Measurements from ENCODE around the gene CLSTN2. TPM values are rescaled to one million over a fixed set of nuclear protein-coding genes. Genes with fewer than 3 reads are reported as not detected.

CLSTN2 gene
- polyA plus RNA-seq, 4 donors, result under 0.01 to 1.2 (median 0.84) TPM; not detected in 1

- no peaks in the 10 kb centered on the region for H3K9me3 ChIP-seq (ENCODE audit: control insufficient read depth in 2 of 2, insufficient read depth in 1 of 2, low read depth in 1 of 2, low read length in 1 of 2)
- no peaks in the 10 kb centered on the region for H3K4me1 ChIP-seq (ENCODE audit: control insufficient read depth in 3 of 3, insufficient read depth in 2 of 3, low read depth in 1 of 3, low read length in 2 of 3)
- no peak overlapping the region for H3K4me3 ChIP-seq (ENCODE audit: low read depth in 1 of 3, low read length in 3 of 3)
- H3K27ac ChIP-seq (ENCODE audit: low read depth in 1 of 3, low read length in 2 of 3), result no peak overlapping the region
- no peaks in the 10 kb centered on the region for H3K36me3 ChIP-seq (ENCODE audit: control insufficient read depth in 3 of 3, insufficient read depth in 2 of 3, low read depth in 1 of 3, low read length in 3 of 3)
- FAIRE-seq (no peak), DNase-seq (no peak)
- H3K27me3 ChIP-seq (ENCODE audit: control insufficient read depth in 3 of 3, insufficient read depth in 3 of 3, low read length in 3 of 3), result no peaks in the 10 kb centered on the region
- 89 to 92% (median 90%) methylated on average over 4 of the region's 4 CpGs for WGBS, 3 donors
Measured at GRCh38 chr3:139978966-139979365, 44.0 kb downstream of the CLSTN2 start.

DNA sequence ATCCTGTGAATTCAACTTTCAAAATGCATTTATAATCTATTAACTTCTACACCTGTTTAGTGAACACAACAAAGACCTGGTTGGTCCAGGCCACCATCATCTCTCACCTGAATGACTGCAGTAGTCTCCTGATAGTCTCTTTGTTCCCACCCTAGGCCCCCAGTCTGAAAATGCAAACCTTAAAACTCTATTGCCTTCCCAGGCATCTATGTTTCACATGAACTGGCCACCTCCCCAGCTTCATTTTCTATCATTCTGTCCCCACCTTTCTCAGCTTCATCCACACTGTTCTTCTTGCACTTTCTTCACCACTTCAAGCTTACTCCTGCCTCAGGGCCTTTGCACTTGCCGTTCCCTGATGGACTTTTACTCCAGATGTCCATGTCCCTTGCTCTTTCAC, 45.0 kb downstream of the CLSTN2 start:
- no peaks in the 10 kb centered on the region for H3K4me1 ChIP-seq (ENCODE audit: control insufficient read depth in 3 of 3, insufficient read depth in 2 of 3, low read depth in 1 of 3, low read length in 2 of 3)
- no peak overlapping the region for H3K27ac ChIP-seq (ENCODE audit: low read depth in 1 of 3, low read length in 2 of 3)
- FAIRE-seq, result no peak
- no peak overlapping the region for H3K4me3 ChIP-seq (ENCODE audit: low read depth in 1 of 3, low read length in 3 of 3)
- DNase-seq, result no peak
- 81 to 88% (median 85%) methylated on average over 1 of the region's 1 CpG for WGBS, 3 donors
- H3K36me3 ChIP-seq (ENCODE audit: control insufficient read depth in 3 of 3, insufficient read depth in 2 of 3, low read depth in 1 of 3, low read length in 3 of 3), result no peaks in the 10 kb centered on the region
- no peaks in the 10 kb centered on the region for H3K9me3 ChIP-seq (ENCODE audit: control insufficient read depth in 2 of 2, insufficient read depth in 1 of 2, low read depth in 1 of 2, low read length in 1 of 2)
- H3K27me3 ChIP-seq (ENCODE audit: control insufficient read depth in 3 of 3, insufficient read depth in 3 of 3, low read length in 3 of 3), result no peaks in the 10 kb centered on the region

DNA sequence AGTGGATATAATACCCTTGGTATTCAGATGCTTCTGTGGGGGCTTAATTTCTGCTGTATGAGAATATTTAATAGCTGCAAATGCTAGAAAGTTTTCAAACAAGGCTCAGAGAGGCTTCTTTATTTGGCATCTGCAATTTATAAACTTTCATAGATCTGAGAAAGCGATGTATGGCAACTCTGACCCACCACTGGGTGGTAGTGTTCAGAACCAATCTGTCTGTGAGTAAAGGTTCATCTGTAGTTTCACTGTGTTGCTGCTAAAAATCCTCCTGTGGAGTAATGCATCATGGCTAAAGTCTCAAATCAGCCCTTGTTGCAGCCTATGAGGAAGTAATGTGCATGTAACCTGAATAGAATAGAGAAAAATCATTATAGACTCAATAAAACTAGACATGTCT, 47.4 kb downstream of the CLSTN2 start:
- no peaks in the 10 kb centered on the region for H3K4me1 ChIP-seq (ENCODE audit: control insufficient read depth in 3 of 3, insufficient read depth in 2 of 3, low read depth in 1 of 3, low read length in 2 of 3)
- H3K36me3 ChIP-seq (ENCODE audit: control insufficient read depth in 3 of 3, insufficient read depth in 2 of 3, low read depth in 1 of 3, low read length in 3 of 3), result no peaks in the 10 kb centered on the region
- DNase-seq, result no peak
- no peak for FAIRE-seq
- no peaks in the 10 kb centered on the region for H3K27me3 ChIP-seq (ENCODE audit: control insufficient read depth in 3 of 3, insufficient read depth in 3 of 3, low read length in 3 of 3)
- no peak overlapping the region for H3K27ac ChIP-seq (ENCODE audit: low read depth in 1 of 3, low read length in 2 of 3)
- H3K9me3 ChIP-seq (ENCODE audit: control insufficient read depth in 2 of 2, insufficient read depth in 1 of 2, low read depth in 1 of 2, low read length in 1 of 2), result no peaks in the 10 kb centered on the region
- no peak overlapping the region for H3K4me3 ChIP-seq (ENCODE audit: low read depth in 1 of 3, low read length in 3 of 3)
- WGBS, 3 donors, result 61 to 76% (median 66%) methylated on average over 1 of the region's 1 CpG

GRCh38 chr3:139985576-139985975, 50.6 kb downstream of the CLSTN2 start:
- Histone ChIP-seq H3K9me3 (ENCODE audit: control insufficient read depth in 2 of 2, insufficient read depth in 1 of 2, low read depth in 1 of 2, low read length in 1 of 2) (no peaks in the 10 kb centered on the region), H3K4me1 (ENCODE audit: control insufficient read depth in 3 of 3, insufficient read depth in 2 of 3, low read depth in 1 of 3, low read length in 2 of 3) (no peaks in the 10 kb centered on the region), H3K27me3 (ENCODE audit: control insufficient read depth in 3 of 3, insufficient read depth in 3 of 3, low read length in 3 of 3) (no peaks in the 10 kb centered on the region), H3K36me3 (ENCODE audit: control insufficient read depth in 3 of 3, insufficient read depth in 2 of 3, low read depth in 1 of 3, low read length in 3 of 3) (no peaks in the 10 kb centered on the region), H3K27ac (ENCODE audit: low read depth in 1 of 3, low read length in 2 of 3) (no peak overlapping the region), H3K4me3 (ENCODE audit: low read depth in 1 of 3, low read length in 3 of 3) (no peak overlapping the region)
- DNase-seq (no peak), FAIRE-seq (no peak)
- 51 to 69% (median 63%) methylated on average over 3 of the region's 3 CpGs for WGBS, 3 donors

DNA sequence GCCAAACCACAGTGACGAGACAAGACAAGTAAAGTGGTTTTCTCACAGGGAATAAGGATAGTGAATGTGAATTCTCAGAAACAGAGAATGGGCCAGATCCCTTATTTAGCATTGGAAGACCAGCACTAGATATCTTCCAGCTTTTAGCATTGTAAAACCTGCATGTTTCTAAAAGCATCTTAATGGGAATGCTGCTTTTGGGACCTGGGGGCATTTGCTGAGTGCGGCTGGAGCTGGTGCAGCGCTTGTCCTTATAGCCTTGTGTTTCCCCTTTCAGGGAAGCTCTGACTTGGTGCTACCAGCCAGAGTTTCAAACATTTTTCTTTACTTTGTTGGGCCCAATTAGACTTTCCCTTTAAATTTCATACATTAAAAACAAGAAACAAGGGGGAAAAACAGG, 52.9 kb downstream of the CLSTN2 start:
- 89 to 92% (median 91%) methylated on average over 3 of the region's 3 CpGs for WGBS, 3 donors
- Histone ChIP-seq H3K27ac (ENCODE audit: low read depth in 1 of 3, low read length in 2 of 3) (no peak overlapping the region), H3K27me3 (ENCODE audit: control insufficient read depth in 3 of 3, insufficient read depth in 3 of 3, low read length in 3 of 3) (no peaks in the 10 kb centered on the region), H3K4me3 (ENCODE audit: low read depth in 1 of 3, low read length in 3 of 3) (no peak overlapping the region), H3K9me3 (ENCODE audit: control insufficient read depth in 2 of 2, insufficient read depth in 1 of 2, low read depth in 1 of 2, low read length in 1 of 2) (no peaks in the 10 kb centered on the region), H3K36me3 (ENCODE audit: control insufficient read depth in 3 of 3, insufficient read depth in 2 of 3, low read depth in 1 of 3, low read length in 3 of 3) (no peaks in the 10 kb centered on the region), H3K4me1 (ENCODE audit: control insufficient read depth in 3 of 3, insufficient read depth in 2 of 3, low read depth in 1 of 3, low read length in 2 of 3) (no peaks in the 10 kb centered on the region)
- no peak for FAIRE-seq
- no peak for DNase-seq

- no peaks in the 10 kb centered on the region for H3K27me3 ChIP-seq (ENCODE audit: control insufficient read depth in 3 of 3, insufficient read depth in 3 of 3, low read length in 3 of 3)
- FAIRE-seq (no peak), DNase-seq (no peak)
- no peak overlapping the region for H3K27ac ChIP-seq (ENCODE audit: low read depth in 1 of 3, low read length in 2 of 3)
- no peak overlapping the region for H3K4me3 ChIP-seq (ENCODE audit: low read depth in 1 of 3, low read length in 3 of 3)
- 85 to 90% (median 86%) methylated on average over 3 of the region's 3 CpGs for WGBS, 3 donors
- H3K9me3 ChIP-seq (ENCODE audit: control insufficient read depth in 2 of 2, insufficient read depth in 1 of 2, low read depth in 1 of 2, low read length in 1 of 2), result no peaks in the 10 kb centered on the region
- no peaks in the 10 kb centered on the region for H3K4me1 ChIP-seq (ENCODE audit: control insufficient read depth in 3 of 3, insufficient read depth in 2 of 3, low read depth in 1 of 3, low read length in 2 of 3)
- no peaks in the 10 kb centered on the region for H3K36me3 ChIP-seq (ENCODE audit: control insufficient read depth in 3 of 3, insufficient read depth in 2 of 3, low read depth in 1 of 3, low read length in 3 of 3)
Measured at GRCh38 chr3:139988472-139989156, 53.6 kb downstream of the CLSTN2 start.

DNA sequence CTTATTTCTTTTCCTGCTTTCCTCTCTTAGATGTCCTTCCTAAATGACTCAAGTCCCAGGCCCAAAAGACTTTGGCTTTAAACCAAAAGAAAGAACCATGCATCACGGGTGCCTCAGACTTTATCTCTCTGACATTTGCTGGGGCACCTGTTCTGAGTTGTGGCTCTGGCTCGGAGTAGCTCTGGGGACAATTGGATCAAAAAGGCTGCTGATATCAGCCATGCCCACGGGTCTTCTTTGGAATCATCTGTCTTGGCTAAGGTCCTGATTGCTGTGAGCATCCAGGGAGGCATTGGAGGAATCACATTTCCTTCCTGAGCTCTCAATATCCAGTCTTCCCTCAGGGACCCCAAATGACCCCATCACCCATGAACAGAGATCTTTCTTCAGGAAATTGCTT, 59.9 kb downstream of the CLSTN2 start:
- no peaks in the 10 kb centered on the region for H3K9me3 ChIP-seq (ENCODE audit: control insufficient read depth in 2 of 2, insufficient read depth in 1 of 2, low read depth in 1 of 2, low read length in 1 of 2)
- H3K36me3 ChIP-seq (ENCODE audit: control insufficient read depth in 3 of 3, insufficient read depth in 2 of 3, low read depth in 1 of 3, low read length in 3 of 3), result no peaks in the 10 kb centered on the region
- WGBS, 3 donors, result 20 to 48% (median 38%) methylated on average over 3 of the region's 3 CpGs
- DNase-seq (no peak), FAIRE-seq (no peak)
- H3K27ac ChIP-seq (ENCODE audit: low read depth in 1 of 3, low read length in 2 of 3), result no peak overlapping the region
- H3K4me1 ChIP-seq (ENCODE audit: control insufficient read depth in 3 of 3, insufficient read depth in 2 of 3, low read depth in 1 of 3, low read length in 2 of 3), result no peaks in the 10 kb centered on the region
- H3K4me3 ChIP-seq (ENCODE audit: low read depth in 1 of 3, low read length in 3 of 3), result no peak overlapping the region
- H3K27me3 ChIP-seq (ENCODE audit: control insufficient read depth in 3 of 3, insufficient read depth in 3 of 3, low read length in 3 of 3), result no peaks in the 10 kb centered on the region

DNA sequence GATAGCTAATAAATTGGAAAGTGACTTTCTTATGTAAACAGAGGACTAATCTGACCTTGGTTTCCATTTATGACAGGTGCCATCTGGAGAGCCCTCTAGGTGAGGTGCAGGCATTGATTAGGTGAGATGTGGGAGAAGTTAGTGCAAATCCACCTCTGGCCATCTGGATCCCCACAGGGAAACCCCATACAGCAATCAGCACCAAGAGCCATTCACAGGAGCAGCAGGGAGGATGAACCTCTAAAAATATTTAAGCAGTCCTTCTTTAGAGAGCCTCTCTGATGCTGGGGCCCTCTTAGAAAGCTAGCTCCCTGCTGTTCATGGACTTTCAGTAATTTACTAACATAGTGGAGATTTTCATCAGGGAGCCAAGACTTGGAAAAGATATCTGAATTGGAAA, 69.3 kb downstream of the CLSTN2 start:
- Histone ChIP-seq H3K27me3 (ENCODE audit: control insufficient read depth in 3 of 3, insufficient read depth in 3 of 3, low read length in 3 of 3) (no peaks in the 10 kb centered on the region), H3K27ac (ENCODE audit: low read depth in 1 of 3, low read length in 2 of 3) (no peak overlapping the region), H3K36me3 (ENCODE audit: control insufficient read depth in 3 of 3, insufficient read depth in 2 of 3, low read depth in 1 of 3, low read length in 3 of 3) (no peaks in the 10 kb centered on the region), H3K4me3 (ENCODE audit: low read depth in 1 of 3, low read length in 3 of 3) (no peak overlapping the region), H3K9me3 (ENCODE audit: control insufficient read depth in 2 of 2, insufficient read depth in 1 of 2, low read depth in 1 of 2, low read length in 1 of 2) (no peaks in the 10 kb centered on the region), H3K4me1 (ENCODE audit: control insufficient read depth in 3 of 3, insufficient read depth in 2 of 3, low read depth in 1 of 3, low read length in 2 of 3) (no peaks in the 10 kb centered on the region)
- DNase-seq (peak in 1 of 2 donors; percentile 17), FAIRE-seq (no peak)

- FAIRE-seq, result no peak
- WGBS, 3 donors, result 27 to 42% (median 28%) methylated on average over 2 of the region's 2 CpGs
- no peak for DNase-seq
Measured at GRCh38 chr3:140006331-140006730, 71.3 kb downstream of the CLSTN2 start.

More at GRCh38 chr3:140006331-140006730, 71.3 kb downstream of the CLSTN2 start:
- no peak overlapping the region for H3K27ac ChIP-seq (ENCODE audit: low read depth in 1 of 3, low read length in 2 of 3)
- no peak overlapping the region for H3K4me3 ChIP-seq (ENCODE audit: low read depth in 1 of 3, low read length in 3 of 3)
- H3K27me3 ChIP-seq (ENCODE audit: control insufficient read depth in 3 of 3, insufficient read depth in 3 of 3, low read length in 3 of 3), result no peaks in the 10 kb centered on the region
- no peaks in the 10 kb centered on the region for H3K9me3 ChIP-seq (ENCODE audit: control insufficient read depth in 2 of 2, insufficient read depth in 1 of 2, low read depth in 1 of 2, low read length in 1 of 2)
- no peaks in the 10 kb centered on the region for H3K36me3 ChIP-seq (ENCODE audit: control insufficient read depth in 3 of 3, insufficient read depth in 2 of 3, low read depth in 1 of 3, low read length in 3 of 3)
- no peaks in the 10 kb centered on the region for H3K4me1 ChIP-seq (ENCODE audit: control insufficient read depth in 3 of 3, insufficient read depth in 2 of 3, low read depth in 1 of 3, low read length in 2 of 3)
